K562 (cell line): ENCODE results near the gene GALM. TPM values are rescaled to one million over a fixed set of nuclear protein-coding genes. Genes with fewer than 3 reads are reported as not detected.

ENCODE experiments used
- ATAC-seq: fragments of 200-7000 bp; cut with Tn5 transposase; 3 replicates; pipeline ENCODE4 v1.9.1; 2020; ENCODE audit warnings: moderate library complexity
- BruUV-seq: library from RNA; stranded (reverse); fragments of 400-500 nt; replicated peaks from 2 replicates; lab custom pipeline; 2021; lab: Mats Ljungman, UMichigan
- CTCF ChIA-PET: fragments of 300-600 bp; formaldehyde crosslinking; extraction: SDS; loops from one replicate; lab custom pipeline; 2021; ENCODE audit warnings: low intra/inter-chr PET ratio; lab: Yijun Ruan, JAX
- POLR2A ChIA-PET: fragments of 300-600, 350-650 bp; sonication (Branson Sonifier 250); formaldehyde crosslinking; extraction: SDS; loops from one replicate; lab custom pipeline; 2021; ENCODE audit warnings: antibody characterized with exemption, inconsistent platforms; lab: Yijun Ruan, JAX
- DNase-seq, 4 experiments: peaks; one replicate each; pipeline versions ENCODE4 v3.0.0 to v3.0.0-alpha.2; 2011 to 2018; ENCODE audit warnings: low spot score in 3 of 4, mixed read lengths in 3 of 4; ENCODE audit errors: extremely low read depth in 1 of 4
- FAIRE-seq: peaks from 2 replicates; lab custom pipeline; 2011; peaks lifted over from hg19 to GRCh38; lab: Jason Lieb, UNC
- H2AFZ ChIP-seq: 2 replicates; pipeline ENCODE4 v1.6.0; 2011; ENCODE audit warnings: low read depth, low read length, control low read depth, inconsistent platforms
- H3K27ac ChIP-seq: fragments of 200-600 bp; 3 replicates; pipeline ENCODE4 v1.8.0; 2011; ENCODE audit warnings: low read depth, mild to moderate bottlenecking, control low read depth, inconsistent platforms, low read length, moderate library complexity, mixed read lengths; ENCODE audit errors: extremely low read depth
- H3K27me3 ChIP-seq, 2 experiments: fragments of 300-600 bp in 1 of 2; 2 replicates in 1 of 2; 3 replicates in 1 of 2; pipeline versions ENCODE4 v1.6.0 to v1.8.0; 2011; ENCODE audit warnings: inconsistent platforms in 2 of 2, low read length in 2 of 2, mild to moderate bottlenecking in 1 of 2, mixed read lengths in 1 of 2, moderate library complexity in 1 of 2; ENCODE audit not compliant: control insufficient read depth in 2 of 2, insufficient read depth in 2 of 2
- H3K36me3 ChIP-seq: fragments of 300-600 bp; 3 replicates; pipeline ENCODE4 v1.8.0; 2011; ENCODE audit warnings: mild to moderate bottlenecking, low read length, inconsistent platforms; ENCODE audit not compliant: control insufficient read depth, insufficient read depth
- H3K4me1 ChIP-seq, 2 experiments: fragments of 200-600 bp in 1 of 2; replicated peaks in 1 of 2; 2 replicates in 1 of 2; 3 replicates in 1 of 2; pipeline versions ENCODE4 v1.5.1 to v1.8.0; 2011; ENCODE audit warnings: inconsistent platforms in 2 of 2, low read length in 2 of 2, mild to moderate bottlenecking in 1 of 2, mixed read lengths in 1 of 2, moderate library complexity in 1 of 2; ENCODE audit not compliant: control insufficient read depth in 2 of 2, insufficient read depth in 2 of 2
- H3K4me2 ChIP-seq: 2 replicates; pipeline ENCODE4 v1.6.1; 2011; ENCODE audit warnings: low read length, control low read depth, inconsistent platforms, mixed read lengths; ENCODE audit not compliant: insufficient read depth
- H3K4me3 ChIP-seq: fragments of 200-600 bp; sonication (generic), shearing (Covaris generic); 2 replicates; pipeline ENCODE4 v1.5.1; 2016; ENCODE audit warnings: control low read depth, inconsistent platforms
- H3K79me2 ChIP-seq: fragments of 200-600 bp; 3 replicates; pipeline ENCODE4 v1.8.0; 2011; ENCODE audit warnings: low read length, inconsistent platforms; ENCODE audit not compliant: control insufficient read depth, insufficient read depth
- H3K9ac ChIP-seq, 2 experiments: 2 replicates each; pipeline versions ENCODE4 v1.6.0 to v1.6.1; 2011; ENCODE audit warnings: low read depth in 2 of 2, low read length in 2 of 2, control low read depth in 1 of 2, inconsistent platforms in 1 of 2, mild to moderate bottlenecking in 1 of 2, mixed read lengths in 1 of 2; ENCODE audit not compliant: insufficient read depth in 1 of 2
- H3K9me1 ChIP-seq: one replicate; pipeline ENCODE4 v1.6.0; 2011; ENCODE audit warnings: inconsistent platforms, mild to moderate bottlenecking, low read length, moderate library complexity; ENCODE audit not compliant: control insufficient read depth, insufficient read depth
- H3K9me3 ChIP-seq: replicated peaks from 2 replicates; pipeline ENCODE4 v1.5.1; 2011; ENCODE audit warnings: low read depth, low read length, inconsistent platforms; ENCODE audit not compliant: control insufficient read depth, insufficient read depth
- H4K20me1 ChIP-seq: replicated peaks from 2 replicates; pipeline ENCODE4 v1.6.1; 2011; ENCODE audit warnings: low read length, inconsistent platforms, mixed read lengths; ENCODE audit not compliant: control insufficient read depth, insufficient read depth
- EZH2 ChIP-seq: IDR thresholded peaks from 2 replicates; pipeline ENCODE4 v1.6.1; 2012; ENCODE audit warnings: low read depth, mild to moderate bottlenecking, inconsistent platforms, low read length, borderline replicate concordance
- FOS ChIP-seq: IDR thresholded peaks from 3 replicates; pipeline ENCODE4 v1.6.1; 2011; ENCODE audit not compliant: insufficient read length; ENCODE audit errors: extremely low read depth
- KAT7 ChIP-seq: sonication (generic); formaldehyde crosslinking; IDR thresholded peaks from 2 replicates; pipeline ENCODE4 v1.8.0; 2022; ENCODE audit warnings: missing genetic modification reagents, mild to moderate bottlenecking, borderline replicate concordance
- NCOA6 ChIP-seq: fragments of 450-650 bp; IDR thresholded peaks from 2 replicates; pipeline ENCODE4 v1.6.1; 2017; ENCODE audit warnings: mild to moderate bottlenecking
- NELFE ChIP-seq: IDR thresholded peaks from 2 replicates; pipeline ENCODE4 v1.6.1; 2011; ENCODE audit warnings: mild to moderate bottlenecking; ENCODE audit not compliant: insufficient read depth, insufficient read length
- RCOR1 ChIP-seq, 2 experiments: IDR thresholded peaks; 2 replicates each; pipeline ENCODE4 v1.6.1; 2012; ENCODE audit warnings: low read depth in 2 of 2, low read length in 2 of 2, borderline replicate concordance in 1 of 2, improper control_type of control experiment in 1 of 2
- RFX1 ChIP-seq: fragments of 450-650 bp; IDR thresholded peaks from 2 replicates; pipeline ENCODE4 v1.6.1; 2016; ENCODE audit warnings: mild to moderate bottlenecking, moderate library complexity
- SNIP1 ChIP-seq: fragments of 450-650 bp; IDR thresholded peaks from 2 replicates; pipeline ENCODE4 v1.7.1; 2017; ENCODE audit warnings: low read depth, mild to moderate bottlenecking
- THRAP3 ChIP-seq: fragments of 450-650 bp; IDR thresholded peaks from 2 replicates; pipeline ENCODE4 v1.6.1; 2016; ENCODE audit warnings: mild to moderate bottlenecking, inconsistent platforms, borderline replicate concordance
- ZNF140 ChIP-seq: fragments of 250-450 bp; sonication (Bioruptor Pico); IDR thresholded peaks from 2 replicates; pipeline ENCODE4 v1.8.0; 2021; ENCODE audit warnings: moderate library complexity, mild to moderate bottlenecking, inconsistent platforms
- WGBS: fragments of 100-300 bp; shearing (Covaris generic); methylation state at CpG from one replicate; pipeline ENCODE4 v1.1.6; 2016; ENCODE audit warnings: low coverage, mixed read lengths; ENCODE audit not compliant: insufficient coverage; ENCODE audit errors: missing lambda C conversion rate; 5-methylcytosine and 5-hydroxymethylcytosine counted together
- in situ Hi-C: fragments of 300-500 bp; cut with MboI; formaldehyde crosslinking; loops from 4 replicates; pipeline ENCODE4 v1.15.0; 2018; ENCODE audit warnings: inconsistent platforms, mixed read lengths
- intact Hi-C: fragments of 100-400 bp; cut with micrococcal nuclease; formaldehyde crosslinking; loops from 2 replicates; pipeline ENCODE4 v1.14.2; 2022
- polyA plus RNA-seq, 8 experiments: library from polyadenylated mRNA; depleted of rRNA in 4 of 8; stranded (reverse) in 5 of 8; unstranded in 3 of 8; fragments of >200 nt; fragmentation: Nextera tagmentation in 2 of 8; fragmentation: Illumina TruSeq in 1 of 8; extraction: Ambion mirVana in 2 of 8; extraction: Trizol in 1 of 8; gene quantifications; 2 replicates each; pipeline versions ENCODE4 v1.2.1 to v1.2.3, GENCODE V29; 2011 to 2014; ENCODE audit warnings: inconsistent platforms in 1 of 8, missing spikeins in 1 of 8
- total RNA-seq, 7 experiments: library from RNA; depleted of rRNA in 6 of 7; stranded (reverse); fragments of >200 nt in 6 of 7; fragmentation: Illumina TruSeq in 2 of 7; extraction: Trizol in 2 of 7; gene quantifications; 2 replicates each; pipeline versions ENCODE4 v1.2.1 to v1.2.3, GENCODE V29; 2011 to 2021; ENCODE audit warnings: low replicate concordance in 1 of 7
- TF ChIP-seq, protein P1 (sequence below): fragments of 250-450 bp; sonication (Bioruptor Pico); IDR thresholded peaks from 2 replicates; pipeline ENCODE4 v1.8.0; 2021; ENCODE audit warnings: moderate library complexity, mild to moderate bottlenecking, inconsistent platforms
- TF ChIP-seq, protein P2 (sequence below): IDR thresholded peaks from 2 replicates; pipeline ENCODE4 v1.6.1; 2016; ENCODE audit warnings: missing genetic modification characterization, missing compliant biosample characterization

Gene GALM
- total and polyA plus RNA-seq, 9 of the 15 experiments (the other 6 are each of a cell fraction or from before 2014, with no cell fraction given), result 22.1 to 51.7 (median 27.9) TPM

DNA sequence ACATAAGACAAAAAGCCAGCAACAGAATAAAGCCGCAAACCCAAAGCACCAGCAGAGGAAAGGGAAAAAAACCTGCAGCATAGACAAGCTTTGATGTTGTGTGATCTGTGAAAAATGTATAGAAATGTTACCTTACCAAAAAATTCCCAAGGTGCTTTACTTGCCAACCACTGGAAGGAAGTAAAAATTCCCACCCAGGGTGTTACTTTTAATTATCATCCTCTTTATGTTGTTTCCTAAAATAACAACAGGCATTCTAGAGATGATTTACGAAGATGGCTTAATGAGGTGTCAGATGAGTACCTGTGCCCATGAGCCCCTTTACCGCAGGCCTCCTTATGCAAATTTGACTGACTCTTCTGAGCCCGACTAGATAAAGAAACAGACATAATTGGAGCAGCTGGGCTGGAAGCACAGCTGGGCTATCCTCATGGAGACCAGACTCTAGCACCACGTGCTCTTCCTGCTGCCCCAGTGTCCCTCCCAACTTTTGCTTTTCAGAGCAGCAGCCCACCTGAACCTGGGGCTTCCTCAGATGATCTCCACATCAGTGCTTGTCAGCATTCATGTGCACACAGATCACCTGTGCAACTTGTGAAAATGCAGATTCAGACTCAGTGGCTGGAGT is 43.8 kb downstream of the GALM start:
- no TSS peak for BruUV-seq
- FAIRE-seq, result no peak

DNA sequence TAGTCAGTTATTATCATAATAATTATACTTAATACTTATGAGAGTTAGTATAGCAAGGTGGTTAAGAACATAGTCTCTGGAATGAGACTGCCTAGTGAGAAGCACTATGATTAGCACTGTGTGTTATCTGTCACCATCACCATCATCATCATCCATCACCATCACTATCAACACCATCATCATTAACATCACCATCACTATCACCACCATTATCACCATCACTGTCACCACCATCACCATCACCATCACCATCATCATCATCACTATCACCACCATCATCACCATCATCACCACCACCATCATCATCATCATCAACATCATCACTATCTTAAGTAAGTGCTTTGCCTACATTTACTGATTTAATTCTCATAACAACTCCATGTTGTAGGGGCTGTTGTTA is 45.6 kb downstream of the GALM start:
- Histone ChIP-seq H3K9me1 (no peaks in the 10 kb centered on the region), H3K4me3 (no peak overlapping the region), H3K4me1 (peaks cover 0 to 6% of the 10 kb centered on the region in 2 experiments; a peak in 3 of 5 replicates), H2AFZ (no peak overlapping the region), H3K36me3 (no peaks in the 10 kb centered on the region; the same call in 2 of the 3 replicates), H3K27ac (no peak overlapping the region), H3K9me3 (no peaks in the 10 kb centered on the region), H3K9ac (no peak overlapping the region), H3K79me2 (no peaks in the 10 kb centered on the region), H3K27me3 (no peaks in the 10 kb centered on the region), H4K20me1 (no peaks in the 10 kb centered on the region), H3K4me2 (no peak overlapping the region)
- intact Hi-C loops, result no loop called here
- ChIA-PET POLR2A (interaction anchor here (0.7 kb wide), 1 partner anchor 59 kb away, joined by 3 read pairs; no protein-coding TSS in a partner anchor), CTCF (interaction anchor here (0.6 kb wide), 1 partner anchor 99 kb away, joined by 6 read pairs; no protein-coding TSS in a partner anchor)
- in situ Hi-C loops, result loop anchor here (5.0 kb wide), 1 partner anchor 39 kb away; no protein-coding TSS in a partner anchor
- DNase-seq (no peak), ATAC-seq (no peak), FAIRE-seq (no peak)
- BruUV-seq, result no TSS peak
- TF ChIP-seq THRAP3 (no peak), SNIP1 (no peak), KAT7 (no peak), ZNF140 (CRISPR knock-in tag) (no peak), NELFE (no peak), RCOR1 (IDR thresholded peaks at IDR 0.05; ENCODE audit: borderline replicate concordance in 1 of 2, low read depth in 2 of 2, low read length in 2 of 2) (no peak), EZH2 (no peak)
- TF ChIP-seq, protein P1, sequence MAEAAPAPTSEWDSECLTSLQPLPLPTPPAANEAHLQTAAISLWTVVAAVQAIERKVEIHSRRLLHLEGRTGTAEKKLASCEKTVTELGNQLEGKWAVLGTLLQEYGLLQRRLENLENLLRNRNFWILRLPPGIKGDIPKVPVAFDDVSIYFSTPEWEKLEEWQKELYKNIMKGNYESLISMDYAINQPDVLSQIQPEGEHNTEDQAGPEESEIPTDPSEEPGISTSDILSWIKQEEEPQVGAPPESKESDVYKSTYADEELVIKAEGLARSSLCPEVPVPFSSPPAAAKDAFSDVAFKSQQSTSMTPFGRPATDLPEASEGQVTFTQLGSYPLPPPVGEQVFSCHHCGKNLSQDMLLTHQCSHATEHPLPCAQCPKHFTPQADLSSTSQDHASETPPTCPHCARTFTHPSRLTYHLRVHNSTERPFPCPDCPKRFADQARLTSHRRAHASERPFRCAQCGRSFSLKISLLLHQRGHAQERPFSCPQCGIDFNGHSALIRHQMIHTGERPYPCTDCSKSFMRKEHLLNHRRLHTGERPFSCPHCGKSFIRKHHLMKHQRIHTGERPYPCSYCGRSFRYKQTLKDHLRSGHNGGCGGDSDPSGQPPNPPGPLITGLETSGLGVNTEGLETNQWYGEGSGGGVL (CRISPR knock-in tag), result no peak
- TF ChIP-seq, protein P2, sequence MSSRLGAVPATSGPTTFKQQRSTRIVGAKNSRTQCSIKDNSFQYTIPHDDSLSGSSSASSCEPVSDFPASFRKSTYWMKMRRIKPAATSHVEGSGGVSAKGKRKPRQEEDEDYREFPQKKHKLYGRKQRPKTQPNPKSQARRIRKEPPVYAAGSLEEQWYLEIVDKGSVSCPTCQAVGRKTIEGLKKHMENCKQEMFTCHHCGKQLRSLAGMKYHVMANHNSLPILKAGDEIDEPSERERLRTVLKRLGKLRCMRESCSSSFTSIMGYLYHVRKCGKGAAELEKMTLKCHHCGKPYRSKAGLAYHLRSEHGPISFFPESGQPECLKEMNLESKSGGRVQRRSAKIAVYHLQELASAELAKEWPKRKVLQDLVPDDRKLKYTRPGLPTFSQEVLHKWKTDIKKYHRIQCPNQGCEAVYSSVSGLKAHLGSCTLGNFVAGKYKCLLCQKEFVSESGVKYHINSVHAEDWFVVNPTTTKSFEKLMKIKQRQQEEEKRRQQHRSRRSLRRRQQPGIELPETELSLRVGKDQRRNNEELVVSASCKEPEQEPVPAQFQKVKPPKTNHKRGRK (tag), result no peak

More for the DNA sequence above, 43.8 kb downstream of the GALM start:
- TF ChIP-seq RFX1, result no peak
- TF ChIP-seq FOS, result no peak
- TF ChIP-seq NCOA6, result no peak
- WGBS, result 55% methylated on average over 4 of the region's 5 CpGs
- Histone ChIP-seq H3K27me3 (no peaks in the 10 kb centered on the region), H3K9ac (no peak overlapping the region), H4K20me1 (no peaks in the 10 kb centered on the region), H3K4me1 (peaks cover 4 to 6% of the 10 kb centered on the region in 2 experiments; a peak in 3 of 5 replicates), H3K9me1 (no peaks in the 10 kb centered on the region), H3K4me3 (no peak overlapping the region), H3K79me2 (no peaks in the 10 kb centered on the region), H3K36me3 (no peaks in the 10 kb centered on the region), H3K9me3 (no peaks in the 10 kb centered on the region), H3K27ac (no peak overlapping the region), H2AFZ (no peak overlapping the region), H3K4me2 (no peak overlapping the region)
- CTCF ChIA-PET, result no interaction called here
- intact Hi-C loops (no loop called here), in situ Hi-C loops (loop anchor here (5.0 kb wide), 1 partner anchor 37 kb away; no protein-coding TSS in a partner anchor)
- POLR2A ChIA-PET, result interaction anchor here (0.9 kb wide), 1 partner anchor 11 kb away, joined by 3 read pairs; no protein-coding TSS in a partner anchor
- no peak for DNase-seq
- ATAC-seq, result no peak
